GM18511 (cell line): ENCODE data around the gene RGS6.

Experiments used
- ATAC-seq: cut with Tn5 transposase; IDR thresholded peaks from one replicate; pipeline ENCODE4 v1.9.1; 2021; ENCODE audit warnings: mild to moderate bottlenecking, moderate library complexity; ENCODE audit not compliant: unreplicated experiment

The RGS6 gene

DNA sequence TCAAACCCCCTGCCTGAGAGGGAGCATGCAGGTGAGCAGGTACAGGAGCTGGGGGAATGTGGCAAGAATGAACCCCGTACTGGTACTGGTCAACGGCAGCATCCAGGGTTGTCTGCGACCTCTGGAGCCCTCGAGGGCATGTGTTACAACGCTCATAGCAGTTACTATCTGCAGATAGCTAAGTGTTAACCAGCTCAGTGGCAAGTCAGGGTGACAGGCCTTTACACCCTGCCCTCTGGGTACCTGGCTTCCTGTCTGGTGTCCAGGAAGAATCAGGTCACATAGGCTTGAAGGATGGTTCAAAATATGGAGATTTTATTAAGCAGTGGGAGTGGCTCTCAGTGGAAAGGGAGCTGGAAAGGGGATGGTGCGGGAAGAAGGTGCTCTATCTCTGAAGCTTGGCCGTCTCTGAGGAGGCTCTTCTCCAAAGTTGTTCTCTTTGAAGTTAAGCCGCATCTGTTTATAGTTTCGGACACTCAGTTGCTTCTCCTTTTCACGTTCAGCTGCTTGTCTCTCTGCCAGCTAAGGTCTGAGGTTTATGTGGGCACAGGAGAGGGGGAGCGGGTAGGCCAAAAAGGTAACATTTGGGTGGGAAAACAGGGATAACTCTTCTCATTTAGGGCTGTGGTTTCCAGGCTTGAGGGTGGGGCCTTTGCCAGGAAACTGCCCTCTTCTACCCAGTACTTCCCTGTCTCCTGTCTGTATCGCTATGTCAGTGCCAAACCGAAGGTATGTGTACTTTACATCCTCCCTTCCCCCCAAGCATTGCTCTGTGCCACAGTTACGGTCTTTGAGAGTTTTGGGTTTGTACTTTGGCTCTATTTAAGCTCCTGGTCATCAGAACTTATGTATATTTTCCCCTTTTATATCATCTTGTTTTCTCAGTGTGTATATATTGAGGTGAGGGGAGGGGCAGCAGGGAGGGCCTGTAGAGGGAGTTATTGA lies 305.8 kb downstream of the RGS6 start:
- ATAC-seq, result no peak

DNA sequence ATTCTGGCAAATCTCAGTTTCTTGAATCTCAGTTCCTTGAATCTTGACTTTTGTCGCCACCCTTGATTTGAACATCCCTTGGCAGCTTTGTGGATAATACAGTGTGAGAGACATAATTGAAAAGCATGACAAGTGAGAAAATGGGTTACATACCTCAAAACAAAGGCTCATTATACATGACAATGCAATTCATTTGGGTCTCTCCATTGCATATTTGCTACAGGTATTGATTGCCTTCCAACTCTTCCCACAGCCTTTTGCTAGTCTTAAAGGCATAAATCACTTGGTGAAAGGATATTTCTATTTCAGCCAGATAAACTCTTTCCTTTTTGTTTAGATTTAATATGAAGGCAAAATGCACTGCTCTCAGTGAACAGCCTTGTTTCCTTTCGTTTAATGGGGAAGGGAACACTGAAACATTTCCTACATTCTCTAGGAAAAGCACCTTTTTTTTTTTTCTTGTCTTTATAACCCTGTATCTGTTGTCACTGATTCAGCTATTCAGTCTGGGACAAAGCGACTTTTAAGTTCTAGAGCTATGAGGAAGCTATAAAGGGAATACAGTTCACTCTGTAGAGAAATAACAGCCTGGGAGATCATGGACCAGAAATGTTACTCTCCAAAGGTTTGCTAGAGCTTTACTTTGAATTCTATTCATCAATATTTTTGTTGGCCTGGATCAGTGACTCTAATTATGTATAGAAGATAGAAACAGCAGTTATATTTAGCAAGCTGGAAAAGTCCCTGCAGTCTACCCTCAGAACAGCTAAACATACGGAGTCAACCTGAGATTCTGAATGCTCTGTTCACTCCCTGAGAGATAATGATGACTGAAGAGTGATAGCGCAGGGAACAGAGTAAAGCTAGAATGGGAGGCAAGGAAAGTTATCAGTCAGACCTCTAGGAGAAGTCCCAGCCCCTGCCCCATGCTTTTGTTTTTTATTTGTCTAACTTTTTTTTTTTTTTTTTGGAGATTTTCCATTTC lies 311.4 kb downstream of the RGS6 start:
- ATAC-seq, result no peak

DNA sequence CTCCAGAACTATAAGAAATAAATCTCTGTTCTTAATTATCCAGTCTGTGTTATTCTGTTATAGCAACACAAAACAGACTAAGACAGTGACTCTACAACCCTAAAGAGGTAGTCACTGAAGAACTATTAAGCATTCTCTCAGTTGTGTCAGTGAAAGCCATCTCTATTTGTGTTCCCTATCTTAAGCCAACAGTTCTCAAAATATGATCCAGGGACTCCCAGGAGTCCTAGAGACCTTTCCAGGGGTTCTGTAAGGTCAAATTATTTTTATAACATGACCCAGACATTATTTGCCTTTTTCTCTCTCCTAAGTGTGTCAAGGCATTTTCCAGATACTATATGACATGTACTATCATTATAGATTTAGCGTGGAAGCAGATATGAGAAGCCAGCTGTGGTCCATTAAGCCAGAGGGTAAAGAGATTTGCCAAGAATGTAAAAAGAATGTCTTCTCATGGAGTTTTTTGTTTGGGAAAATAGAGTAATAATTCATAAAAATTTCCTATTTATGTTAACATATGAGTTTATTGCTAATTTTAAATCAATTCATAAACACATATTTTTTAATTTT lies 315.8 kb downstream of the RGS6 start:
- ATAC-seq, result no peak

DNA sequence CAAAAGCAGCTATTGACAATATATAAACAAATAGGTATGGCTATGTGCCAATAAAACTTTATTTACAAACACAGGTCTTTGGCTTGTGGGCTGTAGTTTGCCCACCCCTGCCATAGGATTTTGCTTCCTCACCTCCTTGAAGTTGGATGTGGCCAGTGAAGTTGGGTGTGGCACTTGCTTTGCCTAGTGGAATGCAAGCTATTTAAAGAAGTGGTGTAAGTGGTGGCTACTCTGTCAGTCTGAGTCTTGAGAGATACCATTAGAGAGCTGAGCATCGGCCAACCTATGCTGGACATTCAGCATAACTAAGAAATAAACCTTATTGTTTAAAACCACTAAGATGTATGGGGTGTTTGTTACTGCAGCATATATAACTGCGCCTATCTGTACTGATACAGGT lies 321.3 kb downstream of the RGS6 start:
- ATAC-seq, result no peak

DNA sequence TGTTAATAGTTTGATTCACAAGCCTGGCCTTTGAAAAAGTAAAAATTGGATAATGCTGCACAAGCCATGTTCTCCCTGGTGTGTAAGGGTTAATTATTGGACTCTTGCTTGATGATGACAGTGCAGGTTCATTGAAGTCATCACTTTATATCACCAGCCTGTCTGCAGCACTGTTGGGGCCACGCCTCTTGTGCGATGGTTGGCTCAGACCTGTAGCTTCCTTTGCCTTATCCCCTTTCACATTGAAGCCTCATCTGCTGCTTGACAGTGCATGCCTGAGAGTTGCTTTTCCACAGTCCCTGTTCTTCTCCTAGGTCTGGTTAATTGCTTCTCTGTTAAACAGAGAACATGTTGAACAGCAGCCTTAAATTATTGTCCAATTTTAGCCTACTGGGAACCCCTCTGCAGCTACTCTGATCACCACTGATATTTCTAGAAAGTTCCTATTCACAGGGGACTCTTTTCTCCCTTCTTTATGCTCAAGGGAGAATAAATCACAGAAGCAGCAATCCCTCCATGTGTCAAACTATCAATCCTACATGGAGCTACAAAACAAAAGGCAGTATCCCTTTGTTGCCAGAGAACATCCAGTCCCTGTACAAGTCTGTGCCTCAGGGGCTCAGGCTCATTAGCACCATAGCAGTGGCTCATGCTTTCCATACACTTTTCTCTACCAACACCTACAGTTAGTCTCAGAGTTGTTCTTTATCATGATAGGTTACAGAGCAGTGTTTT lies 322.1 kb downstream of the RGS6 start:
- ATAC-seq, result no peak

DNA sequence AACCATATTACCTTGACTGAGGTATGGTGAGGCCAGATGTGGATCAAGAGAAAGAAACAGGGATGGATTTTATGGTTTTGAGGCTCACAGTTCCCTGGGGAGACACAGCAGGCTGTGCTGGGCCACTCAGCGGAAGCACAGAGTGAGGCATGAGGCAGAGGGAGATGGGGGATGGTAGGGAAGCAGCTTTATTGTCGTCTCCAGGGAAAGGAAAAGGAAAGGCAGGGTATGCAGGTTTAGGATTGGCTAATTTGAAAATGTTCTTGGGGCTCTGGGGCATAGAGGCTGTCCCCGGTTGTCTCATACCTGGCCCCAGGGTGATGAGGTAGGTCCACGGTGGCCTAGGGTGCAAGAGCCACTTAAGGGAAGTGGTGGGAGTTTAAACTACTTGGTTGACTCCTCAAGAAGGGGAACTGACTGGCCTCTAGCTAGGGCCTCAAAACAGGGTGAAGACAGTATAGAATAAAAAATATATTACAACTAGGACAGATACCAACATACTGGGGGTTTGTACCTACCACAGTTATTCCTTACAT lies 322.8 kb downstream of the RGS6 start:
- ATAC-seq, result no peak

DNA sequence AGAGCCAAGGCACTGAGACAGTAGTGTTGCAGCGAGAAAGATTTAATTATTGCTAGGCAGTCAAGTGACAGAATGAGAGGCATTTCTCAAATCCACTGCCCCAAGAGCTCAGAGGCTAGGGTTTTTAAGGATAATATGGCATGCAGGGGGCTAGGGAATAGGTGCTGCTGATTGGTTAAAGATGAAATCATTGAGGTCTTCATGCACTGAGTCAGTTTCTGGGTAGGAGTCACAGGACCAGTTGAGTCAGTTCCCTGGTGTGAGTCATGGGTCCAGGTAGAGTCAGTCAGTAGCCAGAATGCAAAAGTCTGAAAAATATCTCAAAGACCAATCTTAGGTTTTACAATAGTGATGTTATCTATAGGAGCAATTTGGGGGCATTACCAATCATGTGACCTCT lies 323.8 kb downstream of the RGS6 start:
- no peak for ATAC-seq

DNA sequence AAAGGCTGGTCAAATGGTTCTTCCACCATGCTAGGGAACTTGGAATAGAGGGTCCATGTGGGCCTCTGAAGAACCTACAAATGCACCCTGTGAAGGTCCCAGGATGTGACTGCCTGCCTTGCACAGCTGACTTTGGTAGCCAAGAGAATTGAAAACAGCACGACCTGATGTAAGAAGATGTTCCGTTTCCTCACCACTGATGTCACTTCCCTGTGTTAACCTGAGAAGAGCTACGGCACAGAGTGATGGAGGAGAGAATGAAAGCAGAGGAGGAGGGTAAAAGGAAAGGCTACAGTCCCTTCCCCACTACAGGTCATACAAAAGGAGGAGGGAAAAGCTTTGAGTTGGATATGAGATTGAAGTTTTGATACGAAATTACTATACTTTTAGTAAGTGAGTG lies 328.8 kb downstream of the RGS6 start:
- no peak for ATAC-seq

DNA sequence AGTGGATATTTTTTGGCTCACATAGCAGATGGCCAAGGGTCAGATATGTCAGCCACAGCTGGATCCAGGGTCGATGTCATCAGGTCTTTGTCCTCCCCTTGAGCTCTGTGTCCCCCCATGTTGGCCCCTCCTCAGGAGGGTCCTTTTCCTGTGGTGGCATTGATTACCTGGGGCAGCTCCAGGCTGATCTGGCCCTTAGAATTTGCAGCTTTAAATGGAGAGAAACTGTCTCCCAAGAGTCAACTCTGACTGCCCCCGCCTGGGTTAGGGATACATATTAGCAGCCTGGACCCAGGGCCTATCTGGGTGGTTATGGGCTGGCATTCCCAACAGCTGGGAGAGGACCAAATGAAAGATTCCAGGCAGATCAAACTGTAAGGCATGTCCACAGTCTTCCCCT lies 330.5 kb downstream of the RGS6 start:
- no peak for ATAC-seq

DNA sequence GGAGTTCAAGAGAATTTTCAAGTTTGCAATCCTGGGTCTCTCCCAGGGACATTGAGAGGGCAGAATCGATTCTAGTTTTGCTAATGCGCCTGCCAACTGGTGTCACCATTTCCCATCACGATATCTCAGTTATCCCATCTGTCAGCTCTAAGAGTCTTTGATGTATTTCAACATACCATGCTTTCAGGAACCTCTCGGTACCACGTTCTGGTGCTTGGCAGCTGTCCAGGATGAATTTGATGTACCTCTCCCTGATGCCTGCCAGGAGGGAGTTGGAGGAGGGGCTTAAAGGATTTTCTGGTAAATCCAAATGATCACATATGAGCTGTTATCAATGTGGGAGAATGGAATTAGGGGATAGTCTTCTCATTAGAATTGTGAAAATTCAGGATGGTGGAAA lies 332.5 kb downstream of the RGS6 start:
- no peak for ATAC-seq

DNA sequence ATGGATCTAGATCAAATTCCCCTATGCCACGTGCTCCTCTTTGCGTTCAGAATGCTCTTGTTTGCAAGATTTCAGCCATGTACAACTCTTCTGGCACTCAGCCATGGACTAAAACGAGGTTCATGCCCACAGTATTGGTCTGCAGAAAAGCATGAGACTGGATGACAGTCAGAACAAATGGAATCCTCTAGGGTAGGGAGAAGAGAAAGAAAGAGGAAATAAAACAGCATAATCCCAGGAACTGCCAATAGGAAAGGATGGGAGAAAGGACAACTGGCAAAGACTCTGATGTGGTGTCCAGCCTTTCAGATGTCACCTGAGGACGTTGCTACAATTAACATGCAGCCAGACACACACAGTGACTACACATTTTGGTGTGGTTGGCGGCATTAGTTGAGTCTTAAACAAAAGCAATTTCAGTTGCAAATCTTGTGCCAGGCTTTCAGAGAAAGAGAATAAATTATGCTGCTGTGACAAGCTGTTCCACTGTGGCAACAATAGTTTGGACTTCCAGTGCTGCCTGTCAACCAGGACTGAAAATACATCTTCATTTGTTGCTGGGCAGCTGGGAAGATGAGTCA lies 338.0 kb downstream of the RGS6 start:
- ATAC-seq, result no peak

DNA sequence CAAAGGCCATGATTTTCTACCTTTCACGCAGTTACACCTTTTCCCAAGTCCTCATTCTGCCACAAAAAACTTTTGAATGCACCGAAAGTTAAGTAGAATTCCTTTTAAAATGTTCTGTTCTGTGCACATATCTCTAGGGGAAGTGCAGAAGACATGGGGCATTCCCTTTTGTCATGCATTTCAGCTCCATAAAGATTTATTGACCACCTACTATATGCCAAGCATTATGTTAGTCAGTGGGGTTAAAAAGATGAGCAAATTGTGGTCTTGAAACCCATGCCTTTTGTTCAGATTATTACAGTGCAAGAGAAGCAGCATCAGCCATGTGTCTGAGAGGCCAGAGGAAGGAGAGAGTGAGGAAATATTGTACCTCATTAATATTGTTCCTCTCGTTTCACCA lies 338.5 kb downstream of the RGS6 start:
- no peak for ATAC-seq

DNA sequence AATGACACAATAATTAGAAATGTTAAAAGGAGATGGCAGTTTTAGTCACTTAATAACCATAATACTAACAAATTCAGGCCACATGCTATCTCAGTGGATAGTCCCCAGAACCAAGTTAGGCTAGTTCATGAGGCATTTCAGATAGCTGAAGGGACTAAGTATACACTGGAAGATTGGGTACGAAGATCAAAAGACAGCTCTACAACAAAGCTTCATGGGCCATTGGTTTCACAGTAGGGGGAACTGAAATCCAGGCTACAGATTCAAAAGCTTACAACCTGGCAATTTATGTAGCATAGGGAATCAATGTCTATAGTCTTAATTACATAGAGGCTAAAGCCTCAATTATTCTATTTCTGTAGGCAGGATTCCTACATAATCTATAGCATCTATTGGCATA lies 343.0 kb downstream of the RGS6 start:
- no peak for ATAC-seq

DNA sequence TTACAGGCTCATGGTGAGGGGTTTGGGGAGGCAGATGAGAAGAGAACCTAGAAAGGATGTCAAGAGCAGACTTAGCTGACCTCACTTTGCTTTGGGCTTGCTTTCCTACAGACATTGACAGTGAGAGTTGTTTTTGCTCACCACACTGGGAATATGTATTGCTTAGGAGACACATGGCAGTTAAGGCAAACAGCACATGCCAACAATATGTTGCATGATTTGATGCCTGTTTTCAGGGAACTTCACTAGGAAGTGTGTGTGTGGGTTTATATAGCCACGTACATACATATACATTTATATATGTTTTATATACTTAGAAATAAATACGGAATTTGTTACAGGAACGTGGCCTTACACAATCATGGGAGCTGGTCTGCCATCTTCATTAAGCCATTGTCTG lies 346.1 kb downstream of the RGS6 start:
- no peak for ATAC-seq

DNA sequence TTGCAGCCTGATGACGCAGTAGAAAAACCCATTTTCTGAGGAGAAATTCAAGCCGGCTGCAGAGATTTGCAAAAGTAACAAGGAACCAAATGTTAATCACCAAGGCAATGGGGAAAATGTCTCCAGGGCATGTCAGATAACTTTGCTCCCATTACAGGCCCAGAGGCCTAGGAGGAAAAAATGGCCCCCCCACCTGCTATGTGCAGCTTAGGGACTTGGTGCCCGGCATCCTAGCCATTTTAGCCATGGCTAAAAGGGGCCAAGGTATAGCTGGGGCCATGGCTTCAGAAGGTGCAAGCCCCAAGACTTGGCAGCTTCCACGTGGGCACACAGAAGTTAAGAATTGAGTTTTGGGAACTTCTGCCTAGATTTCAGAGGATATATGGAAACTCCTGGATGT lies 351.9 kb downstream of the RGS6 start:
- ATAC-seq, result no peak

DNA sequence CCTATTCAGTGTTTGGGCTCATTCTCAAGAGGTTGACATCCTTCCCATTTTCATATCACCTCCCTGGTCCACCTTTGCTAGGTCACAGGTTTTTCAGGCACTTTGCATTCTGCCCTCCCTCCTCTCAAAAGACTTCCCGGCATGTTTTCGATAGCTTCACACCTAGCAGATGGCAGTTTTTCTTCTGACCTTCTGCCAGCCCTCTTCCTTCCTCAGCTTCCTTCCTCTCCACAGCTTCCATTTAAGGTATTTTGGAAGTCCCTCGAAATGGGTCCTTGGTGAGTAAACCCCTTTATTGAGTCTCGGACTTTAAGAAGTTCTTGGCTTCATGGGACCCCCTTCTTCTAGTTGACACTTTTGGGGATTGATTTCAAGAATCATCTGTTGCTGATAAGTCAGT lies 358.0 kb downstream of the RGS6 start:
- no peak for ATAC-seq

DNA sequence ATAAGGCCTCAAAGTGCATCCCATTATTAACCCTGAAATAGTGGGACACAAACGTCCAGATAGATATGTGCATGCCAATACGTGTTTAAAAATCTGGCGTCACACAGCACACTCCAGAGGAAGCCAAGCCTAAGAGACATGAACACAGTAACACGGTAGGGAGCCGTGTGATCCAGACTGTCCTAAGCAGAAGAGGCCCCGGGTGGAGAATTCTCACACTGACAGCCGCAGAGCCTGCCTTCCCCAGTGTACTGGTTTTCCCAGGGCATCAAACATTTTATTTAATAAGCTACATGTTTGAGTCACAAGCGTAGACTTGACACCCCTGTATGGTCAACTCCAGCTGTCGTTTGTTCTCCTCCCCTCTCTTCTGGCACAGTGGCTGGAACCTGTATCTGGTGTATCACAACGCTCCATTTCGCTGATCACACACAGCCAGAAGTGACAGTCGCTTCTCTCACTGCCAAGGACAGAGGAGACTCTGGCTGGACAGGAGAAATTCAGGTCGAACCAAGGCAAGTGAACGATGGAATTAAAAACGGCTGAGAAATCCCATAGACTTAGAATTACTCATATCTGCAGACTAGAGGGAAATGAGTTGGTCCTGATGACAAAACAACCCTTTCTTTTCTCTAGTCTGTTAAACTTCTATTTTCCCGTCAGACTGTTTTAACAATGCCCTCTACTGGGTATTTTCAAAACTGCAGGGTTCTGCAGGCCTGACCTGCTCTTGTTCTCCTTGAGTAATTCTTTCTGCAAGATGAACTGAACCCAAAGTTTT lies 359.9 kb downstream of the RGS6 start:
- ATAC-seq, result no peak

DNA sequence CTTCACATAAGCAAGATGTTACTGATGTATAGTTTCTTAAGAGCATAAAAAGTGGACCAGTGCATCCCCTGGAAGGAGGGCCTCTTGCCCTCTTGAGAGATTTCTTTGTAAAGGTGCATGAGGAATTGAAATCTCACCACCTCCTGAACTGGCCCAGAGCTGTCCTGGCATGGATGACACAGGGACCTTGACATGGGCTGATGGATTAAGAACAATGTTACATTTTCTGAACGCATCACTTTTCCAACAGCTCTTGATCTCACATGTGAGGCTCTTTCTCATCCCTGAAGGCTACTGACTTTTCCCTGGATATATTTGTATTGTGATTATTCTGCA lies 360.4 kb downstream of the RGS6 start:
- no peak for ATAC-seq

DNA sequence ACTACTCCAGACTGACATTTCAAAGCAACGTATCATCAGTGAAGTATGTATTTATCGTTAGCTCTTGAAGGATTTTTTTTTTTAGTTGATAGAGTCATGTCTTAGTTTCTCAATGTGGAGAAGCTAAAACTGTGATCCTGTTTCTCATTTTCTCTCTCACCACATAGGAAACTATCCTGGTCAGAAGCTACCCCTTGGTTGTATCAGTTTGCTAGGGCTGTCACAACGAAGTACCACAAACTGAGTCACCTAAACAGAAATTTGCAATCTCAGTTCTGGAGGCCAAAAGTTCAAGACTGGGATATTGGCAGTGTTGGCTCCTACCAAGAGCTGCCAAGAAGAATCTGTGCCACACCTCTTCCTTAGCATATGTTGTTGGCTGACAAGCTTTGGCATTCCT lies 369.1 kb downstream of the RGS6 start:
- ATAC-seq, result no peak

DNA sequence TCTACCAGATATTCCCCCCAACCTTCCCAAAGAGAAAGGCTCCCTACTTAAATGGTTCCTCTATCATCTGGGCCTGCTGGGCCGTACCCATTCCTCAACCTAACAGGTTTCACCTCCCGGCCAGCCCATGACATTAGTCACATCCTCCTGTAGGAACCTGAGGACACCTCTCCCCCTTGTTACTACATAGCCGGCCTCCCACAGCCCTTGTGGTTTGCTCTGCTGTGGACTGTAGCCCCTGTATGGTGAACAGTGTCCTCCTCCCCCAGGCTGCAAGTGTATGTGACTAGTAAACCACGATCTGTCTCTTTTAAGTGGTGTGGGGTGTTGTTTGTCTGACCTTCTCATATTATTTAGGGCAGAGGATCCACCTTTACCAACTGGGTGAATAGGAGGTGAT lies 371.7 kb downstream of the RGS6 start:
- ATAC-seq, result no peak
